Astrocyte (in vitro differentiated cells and primary cell): ENCODE results near the gene ADD3. TPM values are rescaled to one million over a fixed set of nuclear protein-coding genes. Genes with fewer than 3 reads are reported as not detected.

ENCODE experiments used
- DNase-seq: peaks from one replicate; pipeline ENCODE4 v3.0.0-alpha.2; 2010; ENCODE audit warnings: low read depth
- FAIRE-seq: peaks from 2 replicates; lab custom pipeline; 2011; peaks lifted over from hg19 to GRCh38; lab: Jason Lieb, UNC
- H2AFZ ChIP-seq: 2 replicates; pipeline ENCODE4 v1.6.0; 2012; ENCODE audit warnings: low read depth, low read length, inconsistent platforms
- H3K27ac ChIP-seq: 2 replicates; pipeline ENCODE4 v1.5.1; 2011; ENCODE audit warnings: low read depth, low read length, inconsistent platforms
- H3K27me3 ChIP-seq: 2 replicates; pipeline ENCODE4 v1.6.0; 2011; ENCODE audit warnings: low read length, inconsistent platforms; ENCODE audit not compliant: insufficient read depth
- H3K36me3 ChIP-seq: 2 replicates; pipeline ENCODE4 v1.5.1; 2011; ENCODE audit warnings: low read length, inconsistent platforms; ENCODE audit not compliant: insufficient read depth
- H3K4me1 ChIP-seq: 2 replicates; pipeline ENCODE4 v1.5.1; 2011; ENCODE audit warnings: low read length, inconsistent platforms; ENCODE audit not compliant: insufficient read depth
- H3K4me2 ChIP-seq: 2 replicates; pipeline ENCODE4 v1.6.0; 2012; ENCODE audit warnings: low read length, inconsistent platforms
- H3K4me3 ChIP-seq: 2 replicates; pipeline ENCODE4 v1.5.1; 2011; ENCODE audit warnings: low read depth, mild to moderate bottlenecking, low read length, inconsistent platforms; ENCODE audit not compliant: insufficient read depth
- H3K79me2 ChIP-seq: 2 replicates; pipeline ENCODE4 v1.6.0; 2012; ENCODE audit warnings: mild to moderate bottlenecking, low read length, inconsistent platforms; ENCODE audit not compliant: insufficient read depth
- H3K9ac ChIP-seq: 2 replicates; pipeline ENCODE4 v1.6.0; 2012; ENCODE audit warnings: mild to moderate bottlenecking, low read length, inconsistent platforms
- H3K9me3 ChIP-seq: 2 replicates; pipeline ENCODE4 v1.5.1; 2012; ENCODE audit warnings: low read depth, mild to moderate bottlenecking, low read length, inconsistent platforms; ENCODE audit not compliant: insufficient read depth
- H4K20me1 ChIP-seq: 2 replicates; pipeline ENCODE4 v1.6.0; 2012; ENCODE audit warnings: low read length, inconsistent platforms; ENCODE audit not compliant: insufficient read depth
- H3K27ac Mint-ChIP-seq: one replicate; pipeline ENCODE4 v1.8.0; 2021; ENCODE audit warnings: mild to moderate bottlenecking, mixed read lengths; ENCODE audit not compliant: unreplicated experiment
- H3K27me3 Mint-ChIP-seq: one replicate; pipeline ENCODE4 v1.8.0; 2021; ENCODE audit warnings: low read depth, mixed read lengths; ENCODE audit not compliant: unreplicated experiment
- H3K36me3 Mint-ChIP-seq: one replicate; pipeline ENCODE4 v1.8.0; 2021; ENCODE audit warnings: low read depth, mixed read lengths; ENCODE audit not compliant: unreplicated experiment
- H3K4me1 Mint-ChIP-seq: one replicate; pipeline ENCODE4 v1.8.0; 2021; ENCODE audit warnings: low read depth, mixed read lengths; ENCODE audit not compliant: unreplicated experiment
- H3K4me3 Mint-ChIP-seq: one replicate; pipeline ENCODE4 v1.8.0; 2021; ENCODE audit warnings: mild to moderate bottlenecking, moderate library complexity, mixed read lengths; ENCODE audit not compliant: unreplicated experiment
- H3K9me3 Mint-ChIP-seq: one replicate; pipeline ENCODE4 v1.8.0; 2021; ENCODE audit warnings: mild to moderate bottlenecking, mixed read lengths; ENCODE audit not compliant: unreplicated experiment
- CTCF ChIP-seq: IDR thresholded peaks from 2 replicates; pipeline ENCODE4 v1.5.1; 2011; ENCODE audit warnings: low read depth, mild to moderate bottlenecking, inconsistent platforms, low read length, moderate library complexity; ENCODE audit not compliant: insufficient read depth
- EZH2 ChIP-seq: IDR thresholded peaks from 2 replicates; pipeline ENCODE4 v1.6.1; 2012; ENCODE audit warnings: mild to moderate bottlenecking, low read length, inconsistent platforms; ENCODE audit not compliant: insufficient read depth
- total RNA-seq: library from RNA; stranded (reverse); gene quantifications from 2 replicates; pipeline ENCODE4 v1.2.1, GENCODE V29; 2021

The ADD3 gene
- total RNA-seq, 1 donor from 2014 or later, result 127 TPM

- Histone ChIP-seq H4K20me1 (no peaks in the 10 kb centered on the region), H3K36me3 (no peaks in the 10 kb centered on the region), H2AFZ (no peak overlapping the region), H3K79me2 (no peaks in the 10 kb centered on the region), H3K9ac (no peak overlapping the region), H3K4me3 (no peak overlapping the region), H3K9me3 (no peaks in the 10 kb centered on the region), H3K4me1 (peaks cover 20% of the 10 kb centered on the region), H3K27me3 (no peaks in the 10 kb centered on the region), H3K27ac (no peak overlapping the region), H3K4me2 (no peak overlapping the region)
- FAIRE-seq (no peak), DNase-seq (no peak)
- H3K4me1 Mint-ChIP-seq, result peaks cover 34% of the 10 kb centered on the region
- no peaks in the 10 kb centered on the region for H3K27me3 Mint-ChIP-seq
- no peak overlapping the region for H3K4me3 Mint-ChIP-seq
- TF ChIP-seq CTCF, result no peak
- TF ChIP-seq EZH2, result no peak
- H3K36me3 Mint-ChIP-seq, result no peaks in the 10 kb centered on the region
- H3K9me3 Mint-ChIP-seq, result no peaks in the 10 kb centered on the region
- no peak overlapping the region for H3K27ac Mint-ChIP-seq
Observed at GRCh38 chr10:109959259-109960145, 48.3 kb upstream of the ADD3 start.

- no peak for TF ChIP-seq EZH2
- no peak for TF ChIP-seq CTCF
- no peaks in the 10 kb centered on the region for H3K36me3 ChIP-seq
- peaks cover 38% of the 10 kb centered on the region for H3K4me1 Mint-ChIP-seq
- no peak overlapping the region for H2AFZ ChIP-seq
- no peaks in the 10 kb centered on the region for H3K27me3 ChIP-seq
- no peaks in the 10 kb centered on the region for H3K9me3 Mint-ChIP-seq
- H3K9me3 ChIP-seq, result no peaks in the 10 kb centered on the region
- no peak overlapping the region for H3K27ac Mint-ChIP-seq
- peaks cover 27% of the 10 kb centered on the region for H3K4me1 ChIP-seq
- H3K4me3 Mint-ChIP-seq, result no peak overlapping the region
- no peak for DNase-seq
- H3K27me3 Mint-ChIP-seq, result no peaks in the 10 kb centered on the region
- no peaks in the 10 kb centered on the region for H3K79me2 ChIP-seq
- no peak for FAIRE-seq
- H3K9ac ChIP-seq, result no peak overlapping the region
- no peaks in the 10 kb centered on the region for H4K20me1 ChIP-seq
- H3K27ac ChIP-seq, result peak overlapping the region; percentile 20
- H3K36me3 Mint-ChIP-seq, result no peaks in the 10 kb centered on the region
- no peak overlapping the region for H3K4me3 ChIP-seq
- H3K4me2 ChIP-seq, result no peak overlapping the region
Observed at GRCh38 chr10:109960682-109961081, 47.1 kb upstream of the ADD3 start.
